Psoas muscle (tissue), 8 donors: ENCODE data around the gene FURIN. TPM values are rescaled to one million over a fixed set of nuclear protein-coding genes. Genes with fewer than 3 reads are reported as not detected.

ENCODE experiments used
- ATAC-seq, 4 donors: fragments of 200-7000 bp; cut with Tn5 transposase; one replicate each; pipeline ENCODE4 v1.9.1; 2020; ENCODE audit warnings: moderate library complexity in 3 of 4, mild to moderate bottlenecking in 2 of 4
- DNase-seq, 2 donors: peaks; one replicate each; pipeline ENCODE4 v3.0.0-alpha.2; 2020
- H3K27ac ChIP-seq: fragments of 200-600 bp; one replicate; pipeline ENCODE4 v1.8.0; 2022
- H3K27me3 ChIP-seq, 3 donors: fragments of 200-600 bp in 1 of 3; one replicate each; pipeline versions ENCODE4 v1.6.1 to v1.8.0; 2013 to 2022; ENCODE audit warnings: low read length in 2 of 3, mild to moderate bottlenecking in 2 of 3, moderate library complexity in 1 of 3; ENCODE audit not compliant: insufficient read depth in 3 of 3
- H3K36me3 ChIP-seq, 2 donors: fragments of 200-600 bp in 1 of 2; one replicate each; pipeline versions ENCODE4 v1.6.1 to v1.8.0; 2013 to 2022; ENCODE audit warnings: low read depth in 1 of 2, mild to moderate bottlenecking in 1 of 2, moderate library complexity in 1 of 2; ENCODE audit not compliant: insufficient read depth in 1 of 2
- H3K4me1 ChIP-seq: fragments of 200-600 bp; one replicate; pipeline ENCODE4 v1.8.0; 2022
- H3K4me3 ChIP-seq: fragments of 200-600 bp; one replicate; pipeline ENCODE4 v1.8.0; 2022; ENCODE audit warnings: mild to moderate bottlenecking
- H3K9me3 ChIP-seq: fragments of 200-600 bp; one replicate; pipeline ENCODE4 v1.8.0; 2022
- CTCF ChIP-seq: fragments of 200-600 bp; IDR thresholded peaks from one replicate; pipeline ENCODE4 v1.8.0; 2022; ENCODE audit warnings: antibody characterized with exemption
- WGBS, 3 donors: extraction: QIAGEN DNeasy Blood & Tissue Kit; methylation state at CpG; one replicate each; pipeline versions ENCODE4 v1.1.6 to v1.1.7; 2013; 5-methylcytosine and 5-hydroxymethylcytosine counted together
- intact Hi-C, 2 donors: fragments of 100-400 bp; cut with DNase I; formaldehyde crosslinking; loops; one replicate each; pipeline versions ENCODE4 v1.11.0 to v1.14.2; 2022
- polyA plus RNA-seq, 3 donors: library from polyadenylated mRNA; stranded (reverse); fragments of 200-250 nt; gene quantifications; one replicate each; pipeline ENCODE4 v1.2.3, GENCODE V29; 2013
- total RNA-seq, 4 donors: library from RNA; stranded (reverse); fragmentation: NEBNext Ultra II Directional in 2 of 4; extraction: Animal tissue kit (Norgen Biotek cat#: 25700) in 2 of 4; gene quantifications; one replicate each; pipeline versions ENCODE4 v1.2.1 to v1.2.4, GENCODE V29; 2021 to 2023
- donor health status: healthy with polysubstance abuse.
- donor health status: DM: no; HTN: no; CAD: no; lungs with moderate emphysema.
- donor health status: Bipolar disorder and iron deficiency.
- donor health status: healthy.
- donor health status: DM: yes; HTN: yes; CAD: no.
- donor health status: DM: no; HTN: no; CAD: no.
- donor health status: DM: no; HTN: no; CAD: no.
- donor health status: DM: yes; HTN: yes; CAD: no.

Gene FURIN
- total and polyA plus RNA-seq, 7 donors: 27.2 to 99.3 (median 49.6) TPM

GRCh38 chr15:90859234-90860131 lies 8.9 kb upstream of the FURIN start:
- H3K27ac ChIP-seq: no peak overlapping the region
- H3K9me3 ChIP-seq: no peaks in the 10 kb centered on the region
- no peaks in the 10 kb centered on the region for H3K4me1 ChIP-seq
- peak; percentile 10 for TF ChIP-seq CTCF
- WGBS, 3 donors: 64 to 77% (median 66%) methylated on average over 10 of the region's 10 CpGs
- DNase-seq (no peak), ATAC-seq (peak in 1 of 4 donors; percentile 60)
- H3K4me3 ChIP-seq: no peak overlapping the region
- H3K27me3 ChIP-seq: no peaks in the 10 kb centered on the region
- intact Hi-C loops: no loop called here
- no peaks in the 10 kb centered on the region for H3K36me3 ChIP-seq

GRCh38 chr15:90860450-90860849 lies 7.9 kb upstream of the FURIN start:
- no peak for ATAC-seq
- no peaks in the 10 kb centered on the region for H3K9me3 ChIP-seq
- no peak for DNase-seq
- TF ChIP-seq CTCF: no peak
- no peak overlapping the region for H3K27ac ChIP-seq
- no peak overlapping the region for H3K4me3 ChIP-seq
- intact Hi-C loops: no loop called here
- no peaks in the 10 kb centered on the region for H3K4me1 ChIP-seq
- H3K36me3 ChIP-seq: no peaks in the 10 kb centered on the region
- H3K27me3 ChIP-seq: no peaks in the 10 kb centered on the region
- 43 to 66% (median 48%) methylated on average over 7 of the region's 7 CpGs for WGBS, 3 donors

GRCh38 chr15:90860942-90861675 lies 7.3 kb upstream of the FURIN start:
- no peak overlapping the region for H3K27ac ChIP-seq
- no peak overlapping the region for H3K4me3 ChIP-seq
- H3K27me3 ChIP-seq: no peaks in the 10 kb centered on the region
- no peak for DNase-seq
- no peaks in the 10 kb centered on the region for H3K9me3 ChIP-seq
- TF ChIP-seq CTCF: no peak
- 94% methylated on average over 14 of the region's 14 CpGs for WGBS, 3 donors
- intact Hi-C loops: no loop called here
- H3K36me3 ChIP-seq: no peaks in the 10 kb centered on the region
- H3K4me1 ChIP-seq: no peaks in the 10 kb centered on the region
- ATAC-seq: no peak

- Histone ChIP-seq H3K27me3 (no peaks in the 10 kb centered on the region), H3K9me3 (no peaks in the 10 kb centered on the region), H3K27ac (no peak overlapping the region), H3K4me1 (no peaks in the 10 kb centered on the region), H3K4me3 (no peak overlapping the region), H3K36me3 (no peaks in the 10 kb centered on the region)
- TF ChIP-seq CTCF: no peak
- DNase-seq (no peak), ATAC-seq (no peak)
- WGBS, 3 donors: 85 to 96% (median 90%) methylated on average over 6 of the region's 6 CpGs
- intact Hi-C loops: no loop called here
Observed at GRCh38 chr15:90862487-90862886, 5.9 kb upstream of the FURIN start.
